Hematopoietic multipotent progenitor cell (in vitro differentiated cells): Measurements from ENCODE around the gene LRP1B. TPM values are rescaled to one million over a fixed set of nuclear protein-coding genes. Genes with fewer than 3 reads are reported as not detected.

Source experiments
- small RNA-seq: library from RNA; depleted of rRNA; stranded (forward); fragments of <200 nt; gene quantifications from one replicate; pipeline ENCODE3, GENCODE V24; 2012
- total RNA-seq: library from RNA; depleted of rRNA; stranded (reverse); fragments of >200 nt; gene quantifications from one replicate; pipeline ENCODE4 v1.2.3, GENCODE V29; 2012

LRP1B gene
- total RNA-seq, 1 donor: under 0.01 TPM

Small RNAs within 50 kb of the gene (small RNA-seq; reads per million reads assigned to genes)
- not detected for gene AC068287.1
- gene MTCO1P44: not detected
- gene RF00019: not detected
- gene RF02271: not detected
- gene RNU6-904P: not detected
